Ovary (tissue), 3 donors: Measurements from ENCODE around the gene CERS6.

Experiments
- CTCF ChIP-seq, 3 donors: fragments of 450-650 bp in 2 of 3; fragments of 200-600 bp in 1 of 3; IDR thresholded peaks; one replicate each; pipeline versions ENCODE4 v1.5.1 to v1.8.0; 2016 to 2022; ENCODE audit warnings: antibody characterized with exemption in 3 of 3, mild to moderate bottlenecking in 1 of 3
- EP300 ChIP-seq: sonication (generic); formaldehyde crosslinking; IDR thresholded peaks from one replicate; pipeline ENCODE4 v1.6.1; 2017; ENCODE audit warnings: antibody characterized with exemption
- POLR2A ChIP-seq: fragments of 450-650 bp; IDR thresholded peaks from one replicate; pipeline ENCODE4 v1.6.1; 2017; ENCODE audit warnings: antibody characterized with exemption, mild to moderate bottlenecking, moderate library complexity
- donor health status: DM: no; HTN: no; CAD: no.

- TF ChIP-seq POLR2A (no peak), CTCF (IDR thresholded peaks at IDR 0.05) (no peak), EP300 (no peak)
Observed at GRCh38 chr2:168584911-168585310, 128.8 kb downstream of the CERS6 start.
